ENCODE measurements around the gene KRTAP9-2. TPM values are rescaled to one million over a fixed set of nuclear protein-coding genes. Genes with fewer than 3 reads are reported as not detected.

KRTAP9-2 gene
- total RNA-seq, 1 experiment from 2014 or later = not detected

DNA sequence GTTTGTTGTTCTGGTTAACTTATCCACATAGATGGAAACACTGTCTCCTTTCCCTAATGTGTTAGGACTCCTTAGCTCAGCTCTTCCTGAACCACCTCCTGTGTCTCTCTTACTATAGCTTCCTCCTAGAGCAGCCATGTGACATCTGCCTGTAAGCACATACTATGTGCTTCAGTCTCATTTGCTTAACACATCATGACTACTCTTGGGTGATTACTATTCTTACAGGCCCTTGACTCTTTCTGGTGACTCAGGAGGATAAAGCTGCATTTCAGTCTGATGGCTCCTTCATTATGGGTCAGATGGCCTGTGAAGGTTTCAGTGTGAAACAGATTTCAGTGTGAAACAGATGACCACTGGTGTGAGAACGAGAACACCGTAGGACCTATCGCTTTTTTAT is 48.1 kb upstream of the KRTAP9-2 start:
- ChIA-PET RAD21 (ENCODE audit: low non-redundant PET in 1 of 2, low total read pairs in 2 of 2, uncharacterized antibody in 2 of 2, unreplicated experiment in 2 of 2) (no interaction called here), POLR2A (no interaction called here), CTCF (no interaction called here)
- ATAC-seq (no peak), DNase-seq (ENCODE audit: low read depth, low spot score) (no peak)
- no peak overlapping the region for H3K4me2 ChIP-seq (ENCODE audit: low read length)
- H2AFZ ChIP-seq (ENCODE audit: low read depth, low read length, poor library complexity, severe bottlenecking) = no peak overlapping the region
- H3K36me3 ChIP-seq (ENCODE audit: control insufficient read depth in 1 of 2, insufficient read depth in 2 of 2, low read length in 2 of 2) = no peaks in the 10 kb centered on the region
- intact Hi-C loops (cut with micrococcal nuclease) = no loop called here
- H4K20me1 ChIP-seq (ENCODE audit: insufficient read depth) = no peaks in the 10 kb centered on the region
- H3K27me3 ChIP-seq (ENCODE audit: insufficient read depth, low read length) = no peaks in the 10 kb centered on the region
- no peaks in the 10 kb centered on the region for H3K79me2 ChIP-seq (ENCODE audit: insufficient read depth, low read length)
- TF ChIP-seq RAD21 (IDR thresholded peaks at IDR 0.05; ENCODE audit: low read depth) = no peak
- TF ChIP-seq JUND (IDR thresholded peaks at IDR 0.05) = no peak
- TF ChIP-seq TCF7L2 (IDR thresholded peaks at IDR 0.05; ENCODE audit: borderline replicate concordance, extremely low read depth, insufficient read depth, insufficient read length) = no peak
- no peak for TF ChIP-seq SP1 (IDR thresholded peaks at IDR 0.05; ENCODE audit: low read depth)
- no peak for TF ChIP-seq SRF (IDR thresholded peaks at IDR 0.05; ENCODE audit: low read depth)
- no peak for TF ChIP-seq EZH2phosphoT487 (IDR thresholded peaks at IDR 0.05; ENCODE audit: borderline replicate concordance)
- no peak for TF ChIP-seq ZFX (IDR thresholded peaks at IDR 0.05)
- TF ChIP-seq SIN3A (IDR thresholded peaks at IDR 0.05; ENCODE audit: low read depth) = no peak
- no peak for TF ChIP-seq EZH2 (IDR thresholded peaks at IDR 0.05)
- TF ChIP-seq, protein P1, sequence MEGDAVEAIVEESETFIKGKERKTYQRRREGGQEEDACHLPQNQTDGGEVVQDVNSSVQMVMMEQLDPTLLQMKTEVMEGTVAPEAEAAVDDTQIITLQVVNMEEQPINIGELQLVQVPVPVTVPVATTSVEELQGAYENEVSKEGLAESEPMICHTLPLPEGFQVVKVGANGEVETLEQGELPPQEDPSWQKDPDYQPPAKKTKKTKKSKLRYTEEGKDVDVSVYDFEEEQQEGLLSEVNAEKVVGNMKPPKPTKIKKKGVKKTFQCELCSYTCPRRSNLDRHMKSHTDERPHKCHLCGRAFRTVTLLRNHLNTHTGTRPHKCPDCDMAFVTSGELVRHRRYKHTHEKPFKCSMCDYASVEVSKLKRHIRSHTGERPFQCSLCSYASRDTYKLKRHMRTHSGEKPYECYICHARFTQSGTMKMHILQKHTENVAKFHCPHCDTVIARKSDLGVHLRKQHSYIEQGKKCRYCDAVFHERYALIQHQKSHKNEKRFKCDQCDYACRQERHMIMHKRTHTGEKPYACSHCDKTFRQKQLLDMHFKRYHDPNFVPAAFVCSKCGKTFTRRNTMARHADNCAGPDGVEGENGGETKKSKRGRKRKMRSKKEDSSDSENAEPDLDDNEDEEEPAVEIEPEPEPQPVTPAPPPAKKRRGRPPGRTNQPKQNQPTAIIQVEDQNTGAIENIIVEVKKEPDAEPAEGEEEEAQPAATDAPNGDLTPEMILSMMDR (IDR thresholded peaks at IDR 0.05 in 2 of 3, conservative IDR thresholded peaks at IDR 0.05 in 1 of 3; ENCODE audit: borderline replicate concordance in 1 of 3, insufficient read depth in 1 of 3, low read depth in 2 of 3, low read length in 2 of 3) = no peak
- TF ChIP-seq ELF1 (IDR thresholded peaks at IDR 0.05; ENCODE audit: borderline replicate concordance, low read depth) = no peak
- TF ChIP-seq, protein P2, sequence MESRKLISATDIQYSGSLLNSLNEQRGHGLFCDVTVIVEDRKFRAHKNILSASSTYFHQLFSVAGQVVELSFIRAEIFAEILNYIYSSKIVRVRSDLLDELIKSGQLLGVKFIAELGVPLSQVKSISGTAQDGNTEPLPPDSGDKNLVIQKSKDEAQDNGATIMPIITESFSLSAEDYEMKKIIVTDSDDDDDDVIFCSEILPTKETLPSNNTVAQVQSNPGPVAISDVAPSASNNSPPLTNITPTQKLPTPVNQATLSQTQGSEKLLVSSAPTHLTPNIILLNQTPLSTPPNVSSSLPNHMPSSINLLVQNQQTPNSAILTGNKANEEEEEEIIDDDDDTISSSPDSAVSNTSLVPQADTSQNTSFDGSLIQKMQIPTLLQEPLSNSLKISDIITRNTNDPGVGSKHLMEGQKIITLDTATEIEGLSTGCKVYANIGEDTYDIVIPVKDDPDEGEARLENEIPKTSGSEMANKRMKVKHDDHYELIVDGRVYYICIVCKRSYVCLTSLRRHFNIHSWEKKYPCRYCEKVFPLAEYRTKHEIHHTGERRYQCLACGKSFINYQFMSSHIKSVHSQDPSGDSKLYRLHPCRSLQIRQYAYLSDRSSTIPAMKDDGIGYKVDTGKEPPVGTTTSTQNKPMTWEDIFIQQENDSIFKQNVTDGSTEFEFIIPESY (IDR thresholded peaks at IDR 0.05; ENCODE audit: extremely low read depth, insufficient replicate concordance, low read length) = no peak
- no peak for TF ChIP-seq EGR1 (IDR thresholded peaks at IDR 0.05; ENCODE audit: low read depth)
- TF ChIP-seq POLR2A (IDR thresholded peaks at IDR 0.05; ENCODE audit: borderline replicate concordance, extremely low read depth, insufficient read depth, insufficient read length) = no peak
- TF ChIP-seq CBX3 (IDR thresholded peaks at IDR 0.05; ENCODE audit: low read depth) = no peak
- TF ChIP-seq POLR2AphosphoS5 (IDR thresholded peaks at IDR 0.05; ENCODE audit: low read depth, low read length) = no peak
- TF ChIP-seq, protein P3, sequence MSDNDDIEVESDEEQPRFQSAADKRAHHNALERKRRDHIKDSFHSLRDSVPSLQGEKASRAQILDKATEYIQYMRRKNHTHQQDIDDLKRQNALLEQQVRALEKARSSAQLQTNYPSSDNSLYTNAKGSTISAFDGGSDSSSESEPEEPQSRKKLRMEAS (IDR thresholded peaks at IDR 0.05) = no peak
- H3K9ac ChIP-seq (ENCODE audit: low read length) = no peak overlapping the region
- H3K4me1 ChIP-seq (ENCODE audit: control insufficient read depth in 1 of 2, insufficient read depth in 2 of 2, low read length in 2 of 2) = no peaks in the 10 kb centered on the region
- H3K27ac ChIP-seq (ENCODE audit: low read depth, low read length) = no peak overlapping the region
- H3K9me2 ChIP-seq (ENCODE audit: insufficient read depth) = no peaks in the 10 kb centered on the region
- no TSS peak for BruUV-seq (replicated peaks)
- no peak overlapping the region for H3K4me3 ChIP-seq (replicated peaks in 1 of 2; ENCODE audit: low read depth in 1 of 2, low read length in 2 of 2)
- H3K9me3 ChIP-seq (ENCODE audit: control insufficient read depth in 1 of 2, insufficient read depth in 1 of 2, low read depth in 1 of 2, low read length in 2 of 2) = no peaks in the 10 kb centered on the region; a peak in 1 of 4 replicates

All from HCT116 (cell line).